Measurements from ENCODE around the gene CD163L1.

The CD163L1 gene

GRCh38 chr12:7321624-7322023, 122.3 kb downstream of the CD163L1 start:
- no peak for DNase-seq

GRCh38 chr12:7319930-7320329, 124.0 kb downstream of the CD163L1 start:
- DNase-seq: no peak

- DNase-seq: no peak
These were observed 133.9 kb downstream of the CD163L1 start for GRCh38 chr12:7310070-7310469.

Data from activated effector memory CD4-positive, alpha-beta T cell treated with anti-CD3 and anti-CD28 coated beads, Interleukin-2, amount 50 U/mL, for 16 hours (primary cell).